Stimulated activated CD4-positive, alpha-beta T cell treated with anti-CD3 and anti-CD28 coated beads, Interleukin-1b, Interleukin-23, amount 100 ng/mL, for 1 hour (primary cell): Measurements from ENCODE around the gene CNOT10.

Source experiments
- DNase-seq, 2 donors: peaks; one replicate each; pipeline ENCODE4 v3.0.0-alpha.2; 2020; ENCODE audit warnings: low read depth in 2 of 2

CNOT10 gene

GRCh38 chr3:32817558-32818228, 132.7 kb downstream of the CNOT10 start, which contains the start of gene TRIM71:
Gene TRIM71, plus strand, starts transcription at chr3:32817997. Its CDS starts 84 bp downstream, at chr3:32818081.
- DNase-seq: no peak

GRCh38 chr3:32818229-32818969, 133.4 kb downstream of the CNOT10 start:
- no peak for DNase-seq

GRCh38 chr3:32818970-32819511, 134.1 kb downstream of the CNOT10 start:
- no peak for DNase-seq

- DNase-seq: no peak
Observed at GRCh38 chr3:32819551-32820348, 134.8 kb downstream of the CNOT10 start.

GRCh38 chr3:32820430-32820829, 135.4 kb downstream of the CNOT10 start:
- DNase-seq: no peak

GRCh38 chr3:32820971-32821685, 136.1 kb downstream of the CNOT10 start:
- DNase-seq: no peak

- DNase-seq: no peak
Observed at GRCh38 chr3:32821686-32822296, 136.8 kb downstream of the CNOT10 start.

- DNase-seq: no peak
Observed at GRCh38 chr3:32822609-32823498, 137.9 kb downstream of the CNOT10 start.
